TTC549 (cell line): Measurements from ENCODE around the gene FAM3B.
"Not testable (repeated sequence)": the region's sequence is repeated elsewhere in the genome, so short reads cannot be mapped to it uniquely, and the experiment has no call there.

Experiments used
- FAIRE-seq: peaks from 2 replicates; lab custom pipeline; 2012; peaks lifted over from hg19 to GRCh38; lab: Jason Lieb, UNC

FAM3B gene

GRCh38 chr21:41350436-41351155 lies 34.0 kb downstream of the FAM3B start:
- no peak for FAIRE-seq

- no peak for FAIRE-seq
Observed at GRCh38 chr21:41357546-41357945, 40.9 kb downstream of the FAM3B start.

- no peak for FAIRE-seq
Observed at GRCh38 chr21:41358193-41359166, 41.9 kb downstream of the FAM3B start.

- FAIRE-seq = no peak
Observed at GRCh38 chr21:41359286-41359685, 42.7 kb downstream of the FAM3B start.

GRCh38 chr21:41359754-41360071 lies 43.1 kb downstream of the FAM3B start:
- FAIRE-seq = not testable (repeated sequence)

- no peak for FAIRE-seq
Observed at GRCh38 chr21:41360072-41360821, 43.6 kb downstream of the FAM3B start.

- FAIRE-seq = no peak
Observed at GRCh38 chr21:41361053-41361785, 44.6 kb downstream of the FAM3B start.

- no peak for FAIRE-seq
Observed at GRCh38 chr21:41361786-41362604, 45.4 kb downstream of the FAM3B start, which contains the start of gene MX2. MX2 (plus strand) TSS chr21:41362027; CDS start chr21:41376907, 14,880 bp downstream.

- no peak for FAIRE-seq
Observed at GRCh38 chr21:41362605-41363369, 46.2 kb downstream of the FAM3B start.

- no peak for FAIRE-seq
Observed at GRCh38 chr21:41363370-41364270, 47.0 kb downstream of the FAM3B start.

- FAIRE-seq = no peak
Observed at GRCh38 chr21:41364308-41364707, 47.7 kb downstream of the FAM3B start.

- FAIRE-seq = no peak
Observed at GRCh38 chr21:41365377-41366107, 48.9 kb downstream of the FAM3B start.

GRCh38 chr21:41366522-41367151 lies 50.0 kb downstream of the FAM3B start:
- no peak for FAIRE-seq

GRCh38 chr21:41367301-41367944 lies 50.8 kb downstream of the FAM3B start:
- no peak for FAIRE-seq

GRCh38 chr21:41367945-41368734 lies 51.5 kb downstream of the FAM3B start:
- FAIRE-seq = no peak

- no peak for FAIRE-seq
Observed at GRCh38 chr21:41368735-41369104, 52.1 kb downstream of the FAM3B start.
